Testis (tissue), 3 donors: ENCODE data around the gene NRCAM. TPM values are rescaled to one million over a fixed set of nuclear protein-coding genes. Genes with fewer than 3 reads are reported as not detected.

ENCODE experiments used
- DNase-seq: peaks from one replicate; pipeline ENCODE4 v3.0.0-alpha.2; 2019
- H3K27ac ChIP-seq, 2 donors: fragments of 200-600 bp; sonication (generic); one replicate each; pipeline ENCODE4 v1.5.1; 2019
- H3K27me3 ChIP-seq: fragments of 200-600 bp; sonication (generic); one replicate; pipeline ENCODE4 v1.5.1; 2019
- H3K36me3 ChIP-seq: fragments of 200-600 bp; sonication (generic); one replicate; pipeline ENCODE4 v1.5.1; 2017; ENCODE audit warnings: low read depth; ENCODE audit errors: missing control alignments
- H3K4me1 ChIP-seq: fragments of 200-600 bp; sonication (generic); one replicate; pipeline ENCODE4 v1.5.1; 2019
- H3K4me3 ChIP-seq, 2 donors: fragments of 200-600 bp; sonication (generic); one replicate each; pipeline ENCODE4 v1.5.1; 2017 to 2019
- H3K9me3 ChIP-seq: fragments of 200-600 bp; sonication (generic); one replicate; pipeline ENCODE4 v1.5.1; 2017
- CTCF ChIP-seq, 3 experiments: fragments of 450-650 bp in 2 of 3; fragments of 200-600 bp in 1 of 3; sonication (generic) in 1 of 3; IDR thresholded peaks; one replicate each; pipeline ENCODE4 v1.5.1; 2016 to 2019; ENCODE audit warnings: antibody characterized with exemption in 3 of 3, mild to moderate bottlenecking in 2 of 3, moderate library complexity in 1 of 3
- POLR2A ChIP-seq: fragments of 450-650 bp; IDR thresholded peaks from one replicate; pipeline ENCODE4 v1.6.1; 2017; ENCODE audit warnings: antibody characterized with exemption, mild to moderate bottlenecking, moderate library complexity
- WGBS, 2 donors: methylation state at CpG; one replicate each; pipeline ENCODE4 v1.1.5; 2018; 5-methylcytosine and 5-hydroxymethylcytosine counted together
- intact Hi-C: fragments of 100-400 bp; cut with DNase I; formaldehyde crosslinking; loops from one replicate; pipeline ENCODE4 v1.15.1; 2023; ENCODE audit warnings: low total_unique reads
- polyA plus RNA-seq: library from polyadenylated mRNA; stranded (reverse); fragments of 350-450 nt; fragmentation: Illumina TruSeq; extraction: RNeasy Lipid Tissue Mini Kit (QIAGEN cat#74804); gene quantifications from one replicate; pipeline ENCODE4 v1.2.3, GENCODE V29; 2014; ENCODE audit warnings: low read depth, low replicate concordance; ENCODE audit not compliant: insufficient read depth
- total RNA-seq, 2 donors: library from RNA; depleted of rRNA; stranded (reverse); fragments of >200 nt; gene quantifications; one replicate each; pipeline ENCODE4 v1.2.3, GENCODE V29; 2016

The NRCAM gene
- total and polyA plus RNA-seq, 3 donors from 2014 or later: 7.4 to 11.4 (median 7.6) TPM

GRCh38 chr7:108165723-108166122 is 290.5 kb downstream of the NRCAM start:
- Histone ChIP-seq H3K4me1 (no peaks in the 10 kb centered on the region), H3K27me3 (no peaks in the 10 kb centered on the region), H3K36me3 (no peaks in the 10 kb centered on the region), H3K4me3 (no peak overlapping the region), H3K9me3 (no peaks in the 10 kb centered on the region), H3K27ac (no peak overlapping the region)
- intact Hi-C loops: no loop called here
- 95 to 96% methylated on average over 2 of the region's 2 CpGs for WGBS, 2 donors
- DNase-seq: no peak
- TF ChIP-seq POLR2A: no peak
- no peak for TF ChIP-seq CTCF (IDR thresholded peaks at IDR 0.05)

- Histone ChIP-seq H3K4me1 (no peaks in the 10 kb centered on the region), H3K4me3 (no peak overlapping the region), H3K27me3 (no peaks in the 10 kb centered on the region), H3K36me3 (no peaks in the 10 kb centered on the region), H3K27ac (no peak overlapping the region), H3K9me3 (no peaks in the 10 kb centered on the region)
- intact Hi-C loops: no loop called here
- 73 to 77% methylated on average over 6 of the region's 6 CpGs for WGBS, 2 donors
- DNase-seq: no peak
- TF ChIP-seq POLR2A: no peak
- TF ChIP-seq CTCF (IDR thresholded peaks at IDR 0.05): no peak
These were observed 291.3 kb downstream of the NRCAM start for GRCh38 chr7:108164946-108165345.

DNA sequence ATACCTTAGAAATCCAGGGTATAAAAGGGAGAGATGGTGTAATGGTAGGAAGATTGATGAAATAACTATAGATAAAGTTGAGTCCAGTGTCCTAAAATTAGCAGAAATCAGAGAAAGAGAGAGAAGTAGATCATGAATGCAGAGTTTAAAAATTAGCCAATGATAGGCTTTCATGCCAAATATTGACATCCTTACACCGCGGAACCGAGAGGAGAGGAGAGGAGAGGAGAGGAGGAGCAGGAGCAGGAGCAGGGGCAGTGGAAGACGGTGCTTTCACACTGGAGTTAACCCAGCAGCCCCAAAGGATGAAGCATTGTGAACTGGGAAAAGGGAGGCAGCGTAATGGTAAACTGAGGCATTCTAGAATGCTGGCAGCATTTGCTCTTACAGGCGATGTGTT is 291.9 kb downstream of the NRCAM start:
- Histone ChIP-seq H3K27me3 (no peaks in the 10 kb centered on the region), H3K4me3 (no peak overlapping the region), H3K4me1 (no peaks in the 10 kb centered on the region), H3K36me3 (no peaks in the 10 kb centered on the region), H3K9me3 (no peaks in the 10 kb centered on the region), H3K27ac (no peak overlapping the region)
- TF ChIP-seq POLR2A (no peak), CTCF (IDR thresholded peaks at IDR 0.05) (no peak)
- WGBS, 2 donors: 75 to 76% methylated on average over 6 of the region's 6 CpGs
- no peak for DNase-seq
- intact Hi-C loops: no loop called here

DNA sequence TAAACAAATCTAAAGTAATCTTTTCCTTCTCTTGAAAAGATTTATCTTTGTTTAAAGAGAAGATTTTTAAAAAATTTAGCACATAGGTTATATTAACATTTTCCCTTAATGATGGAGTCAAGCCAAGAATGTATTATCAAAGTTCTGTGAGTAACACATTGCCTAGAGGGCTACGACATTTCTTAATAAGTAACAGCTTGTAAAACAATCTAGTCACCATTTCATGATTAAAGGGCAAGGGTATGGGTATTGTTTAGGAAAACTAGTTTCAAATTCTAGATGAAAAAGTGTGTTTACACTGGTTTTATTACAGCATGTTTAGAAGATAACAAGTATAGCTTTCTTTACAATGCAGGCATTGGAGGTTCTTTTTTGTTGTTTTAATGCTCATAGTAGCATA is 297.5 kb downstream of the NRCAM start:
- H3K27me3 ChIP-seq: no peaks in the 10 kb centered on the region
- no peak overlapping the region for H3K27ac ChIP-seq
- H3K4me1 ChIP-seq: no peaks in the 10 kb centered on the region
- no peak overlapping the region for H3K4me3 ChIP-seq
- H3K9me3 ChIP-seq: no peaks in the 10 kb centered on the region
- no peak for TF ChIP-seq CTCF (IDR thresholded peaks at IDR 0.05)
- no peak for TF ChIP-seq POLR2A
- intact Hi-C loops: no loop called here
- DNase-seq: no peak
- H3K36me3 ChIP-seq: no peaks in the 10 kb centered on the region
- 47 to 54% methylated on average over 1 of the region's 1 CpG for WGBS, 2 donors

GRCh38 chr7:108157606-108158335 is 298.5 kb downstream of the NRCAM start:
- TF ChIP-seq CTCF (IDR thresholded peaks at IDR 0.05) (no peak), POLR2A (no peak)
- H3K4me3 ChIP-seq: no peak overlapping the region
- no peak for DNase-seq
- H3K27me3 ChIP-seq: no peaks in the 10 kb centered on the region
- WGBS, 2 donors: 90 to 94% methylated on average over 4 of the region's 4 CpGs
- H3K27ac ChIP-seq: no peak overlapping the region
- no peaks in the 10 kb centered on the region for H3K4me1 ChIP-seq
- H3K36me3 ChIP-seq: no peaks in the 10 kb centered on the region
- intact Hi-C loops: no loop called here
- H3K9me3 ChIP-seq: no peaks in the 10 kb centered on the region
